Psoas muscle (tissue), 8 donors: ENCODE data around the gene UBL5. TPM values are rescaled to one million over a fixed set of nuclear protein-coding genes. Genes with fewer than 3 reads are reported as not detected.

ENCODE experiments used
- ATAC-seq, 4 donors: fragments of 200-7000 bp; cut with Tn5 transposase; one replicate each; pipeline ENCODE4 v1.9.1; 2020; ENCODE audit warnings: moderate library complexity in 3 of 4, mild to moderate bottlenecking in 2 of 4
- DNase-seq, 2 donors: peaks; one replicate each; pipeline ENCODE4 v3.0.0-alpha.2; 2020
- H3K27ac ChIP-seq: fragments of 200-600 bp; one replicate; pipeline ENCODE4 v1.8.0; 2022
- H3K27me3 ChIP-seq, 3 donors: fragments of 200-600 bp in 1 of 3; one replicate each; pipeline versions ENCODE4 v1.6.1 to v1.8.0; 2013 to 2022; ENCODE audit warnings: low read length in 2 of 3, mild to moderate bottlenecking in 2 of 3, moderate library complexity in 1 of 3; ENCODE audit not compliant: insufficient read depth in 3 of 3
- H3K36me3 ChIP-seq, 2 donors: fragments of 200-600 bp in 1 of 2; one replicate each; pipeline versions ENCODE4 v1.6.1 to v1.8.0; 2013 to 2022; ENCODE audit warnings: low read depth in 1 of 2, mild to moderate bottlenecking in 1 of 2, moderate library complexity in 1 of 2; ENCODE audit not compliant: insufficient read depth in 1 of 2
- H3K4me1 ChIP-seq: fragments of 200-600 bp; one replicate; pipeline ENCODE4 v1.8.0; 2022
- H3K4me3 ChIP-seq: fragments of 200-600 bp; one replicate; pipeline ENCODE4 v1.8.0; 2022; ENCODE audit warnings: mild to moderate bottlenecking
- H3K9me3 ChIP-seq: fragments of 200-600 bp; one replicate; pipeline ENCODE4 v1.8.0; 2022
- WGBS, 3 donors: extraction: QIAGEN DNeasy Blood & Tissue Kit; methylation state at CpG; one replicate each; pipeline versions ENCODE4 v1.1.6 to v1.1.7; 2013; 5-methylcytosine and 5-hydroxymethylcytosine counted together
- intact Hi-C, 2 donors: fragments of 100-400 bp; cut with DNase I; formaldehyde crosslinking; loops; one replicate each; pipeline versions ENCODE4 v1.11.0 to v1.14.2; 2022
- polyA plus RNA-seq, 3 donors: library from polyadenylated mRNA; stranded (reverse); fragments of 200-250 nt; gene quantifications; one replicate each; pipeline ENCODE4 v1.2.3, GENCODE V29; 2013
- total RNA-seq, 4 donors: library from RNA; stranded (reverse); fragmentation: NEBNext Ultra II Directional in 2 of 4; extraction: Animal tissue kit (Norgen Biotek cat#: 25700) in 2 of 4; gene quantifications; one replicate each; pipeline versions ENCODE4 v1.2.1 to v1.2.4, GENCODE V29; 2021 to 2023
- TF ChIP-seq, protein P1 (sequence below): fragments of 200-600 bp; IDR thresholded peaks from one replicate; pipeline ENCODE4 v1.8.0; 2022; ENCODE audit warnings: antibody characterized with exemption
- donor health status: healthy with polysubstance abuse.
- donor health status: DM: no; HTN: no; CAD: no; lungs with moderate emphysema.
- donor health status: Bipolar disorder and iron deficiency.
- donor health status: healthy.
- donor health status: DM: yes; HTN: yes; CAD: no.
- donor health status: DM: no; HTN: no; CAD: no.
- donor health status: DM: no; HTN: no; CAD: no.
- donor health status: DM: yes; HTN: yes; CAD: no.

UBL5 gene
- total and polyA plus RNA-seq, 7 donors: 262 to 659 (median 368) TPM

DNA sequence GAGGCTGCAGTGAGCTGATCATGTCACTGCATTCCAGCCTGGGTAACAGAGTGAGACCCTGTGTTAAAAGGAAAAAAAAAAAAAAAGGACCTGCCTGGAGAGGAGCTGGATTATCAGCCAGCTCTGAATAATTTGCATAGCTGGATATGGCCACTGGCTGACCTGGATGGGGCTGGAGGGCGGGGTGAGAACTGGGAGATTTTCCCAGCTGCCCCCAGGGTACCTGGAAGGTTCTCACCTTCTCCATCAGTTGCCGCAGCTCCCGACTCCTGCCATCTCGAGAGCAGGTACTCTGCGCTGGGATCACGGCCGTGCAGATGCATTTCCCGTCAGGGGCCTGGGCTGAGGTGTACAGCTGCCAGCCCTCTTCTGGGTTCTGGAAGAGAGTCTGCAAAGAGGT is 32.7 kb downstream of the UBL5 start:
- intact Hi-C loops: no loop called here
- no peak overlapping the region for H3K4me3 ChIP-seq
- H3K36me3 ChIP-seq: no peaks in the 10 kb centered on the region
- no peaks in the 10 kb centered on the region for H3K9me3 ChIP-seq
- TF ChIP-seq, protein P1, sequence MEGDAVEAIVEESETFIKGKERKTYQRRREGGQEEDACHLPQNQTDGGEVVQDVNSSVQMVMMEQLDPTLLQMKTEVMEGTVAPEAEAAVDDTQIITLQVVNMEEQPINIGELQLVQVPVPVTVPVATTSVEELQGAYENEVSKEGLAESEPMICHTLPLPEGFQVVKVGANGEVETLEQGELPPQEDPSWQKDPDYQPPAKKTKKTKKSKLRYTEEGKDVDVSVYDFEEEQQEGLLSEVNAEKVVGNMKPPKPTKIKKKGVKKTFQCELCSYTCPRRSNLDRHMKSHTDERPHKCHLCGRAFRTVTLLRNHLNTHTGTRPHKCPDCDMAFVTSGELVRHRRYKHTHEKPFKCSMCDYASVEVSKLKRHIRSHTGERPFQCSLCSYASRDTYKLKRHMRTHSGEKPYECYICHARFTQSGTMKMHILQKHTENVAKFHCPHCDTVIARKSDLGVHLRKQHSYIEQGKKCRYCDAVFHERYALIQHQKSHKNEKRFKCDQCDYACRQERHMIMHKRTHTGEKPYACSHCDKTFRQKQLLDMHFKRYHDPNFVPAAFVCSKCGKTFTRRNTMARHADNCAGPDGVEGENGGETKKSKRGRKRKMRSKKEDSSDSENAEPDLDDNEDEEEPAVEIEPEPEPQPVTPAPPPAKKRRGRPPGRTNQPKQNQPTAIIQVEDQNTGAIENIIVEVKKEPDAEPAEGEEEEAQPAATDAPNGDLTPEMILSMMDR: no peak
- H3K4me1 ChIP-seq: no peaks in the 10 kb centered on the region
- no peak overlapping the region for H3K27ac ChIP-seq
- DNase-seq: no peak
- H3K27me3 ChIP-seq: no peaks in the 10 kb centered on the region
- no peak for ATAC-seq
- 78 to 91% (median 86%) methylated on average over 8 of the region's 8 CpGs for WGBS, 3 donors

DNA sequence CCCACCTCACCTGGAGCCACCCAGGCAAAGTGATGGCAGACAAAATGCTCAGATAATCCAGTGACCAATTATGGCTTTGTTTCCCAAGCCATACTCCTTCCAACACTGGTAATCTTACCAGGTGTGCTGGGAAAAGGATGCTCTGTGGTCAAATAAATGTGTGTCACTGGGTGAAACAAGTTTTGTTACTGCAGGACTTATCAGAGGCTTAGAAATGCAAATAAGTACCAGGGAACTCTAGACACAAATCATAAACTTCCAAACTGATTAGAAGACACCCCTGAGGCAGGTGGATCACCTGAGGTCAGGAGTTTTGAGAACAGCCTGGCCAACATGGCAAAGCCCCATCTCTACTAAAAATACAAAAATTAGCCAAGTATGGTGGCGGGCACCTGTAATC is 33.8 kb downstream of the UBL5 start:
- Histone ChIP-seq H3K9me3 (no peaks in the 10 kb centered on the region), H3K4me3 (no peak overlapping the region), H3K4me1 (no peaks in the 10 kb centered on the region), H3K27ac (no peak overlapping the region), H3K27me3 (no peaks in the 10 kb centered on the region), H3K36me3 (no peaks in the 10 kb centered on the region)
- DNase-seq (no peak), ATAC-seq (no peak)
- intact Hi-C loops: no loop called here
- TF ChIP-seq, protein P1: no peak
- 90 to 100% (median 98%) methylated on average over 1 of the region's 1 CpG for WGBS, 3 donors

DNA sequence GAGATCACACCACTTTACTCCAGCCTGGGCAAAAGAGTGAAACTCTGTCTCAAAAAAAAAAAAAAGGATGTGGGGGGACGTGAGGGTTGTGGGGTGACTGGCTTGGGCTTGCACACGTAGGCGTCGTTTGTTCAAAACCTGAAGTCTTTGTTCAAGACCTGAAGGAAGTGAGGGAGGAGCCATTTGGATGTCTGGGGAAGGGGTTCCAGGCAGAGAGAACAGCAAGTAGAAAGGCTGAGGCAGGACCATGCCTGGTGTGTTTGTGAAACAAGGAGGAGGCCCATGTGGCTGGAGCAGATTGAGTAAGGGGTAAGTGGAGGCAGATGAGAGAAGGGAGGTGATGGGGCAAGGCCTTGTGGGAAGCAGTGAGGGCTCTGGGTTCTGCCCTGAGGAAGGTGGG is 35.2 kb downstream of the UBL5 start:
- ATAC-seq (no peak), DNase-seq (no peak)
- TF ChIP-seq, protein P1: no peak
- Histone ChIP-seq H3K9me3 (no peaks in the 10 kb centered on the region), H3K4me3 (no peak overlapping the region), H3K27ac (no peak overlapping the region), H3K36me3 (no peaks in the 10 kb centered on the region), H3K27me3 (no peaks in the 10 kb centered on the region), H3K4me1 (no peaks in the 10 kb centered on the region)
- WGBS, 3 donors: 63 to 78% (median 66%) methylated on average over 3 to 4 of the region's 4 CpGs
- intact Hi-C loops: no loop called here

DNA sequence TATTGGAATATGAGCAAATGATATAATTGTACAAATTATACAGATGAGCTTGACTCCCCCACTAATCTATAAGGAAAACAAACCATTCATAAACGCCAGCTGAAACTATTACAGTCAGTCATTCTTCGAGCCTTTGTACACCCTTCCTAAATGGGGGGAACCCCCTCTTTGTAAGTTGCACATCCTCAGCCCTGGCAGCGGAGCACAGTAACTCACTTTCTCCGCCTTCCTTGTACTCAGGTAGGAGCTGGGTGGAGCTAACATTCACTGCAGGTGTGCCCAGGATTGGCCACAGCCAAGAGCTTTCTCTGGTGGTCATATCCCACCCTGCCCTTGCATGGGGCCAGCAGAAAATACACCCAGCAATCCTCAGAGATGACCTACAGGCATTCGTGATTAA is 36.0 kb downstream of the UBL5 start:
- TF ChIP-seq, protein P1: no peak
- H3K27ac ChIP-seq: no peak overlapping the region
- intact Hi-C loops: no loop called here
- DNase-seq: no peak
- no peaks in the 10 kb centered on the region for H3K27me3 ChIP-seq
- H3K36me3 ChIP-seq: no peaks in the 10 kb centered on the region
- H3K4me3 ChIP-seq: no peak overlapping the region
- 88 to 94% (median 89%) methylated on average over 5 of the region's 5 CpGs for WGBS, 3 donors
- H3K9me3 ChIP-seq: no peaks in the 10 kb centered on the region
- no peaks in the 10 kb centered on the region for H3K4me1 ChIP-seq
- no peak for ATAC-seq

DNA sequence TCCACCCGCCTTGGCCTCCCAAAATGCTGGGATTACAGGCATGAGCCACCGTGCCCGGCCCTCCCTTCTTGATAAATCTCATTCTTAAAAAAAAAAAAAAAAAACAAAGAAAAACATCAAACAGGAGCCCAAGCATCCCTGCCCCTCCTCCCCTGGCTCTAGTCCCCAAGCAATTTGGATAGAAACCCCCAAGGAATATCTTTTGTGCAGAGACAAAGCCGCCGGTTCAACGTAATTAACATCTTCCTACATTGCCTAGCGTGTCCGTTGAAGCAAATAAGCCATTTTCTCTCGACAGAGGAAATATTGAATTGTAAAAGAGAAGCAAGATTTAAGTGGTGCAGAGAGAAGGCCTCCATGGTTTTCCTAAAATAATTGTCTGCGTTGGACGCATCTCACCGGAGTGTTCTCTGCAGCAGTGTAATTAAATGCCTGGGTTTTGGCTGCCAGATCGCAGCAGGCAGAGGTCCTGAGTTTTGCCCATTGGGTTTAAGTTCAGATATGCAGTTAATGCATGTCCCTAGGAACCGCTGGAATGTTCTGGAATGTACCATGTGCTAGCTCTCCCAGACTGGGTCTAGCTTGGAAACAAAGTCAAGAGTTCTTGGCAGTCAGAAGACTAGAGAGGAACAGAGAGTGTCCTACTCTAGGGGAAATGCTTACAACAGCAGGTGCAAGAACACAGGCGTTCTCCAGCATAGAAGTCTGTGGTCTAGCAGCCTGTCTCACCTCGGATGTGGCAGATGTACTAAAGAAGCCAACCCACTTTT is 38.2 kb downstream of the UBL5 start:
- Histone ChIP-seq H3K27ac (no peak overlapping the region), H3K4me1 (no peaks in the 10 kb centered on the region), H3K4me3 (no peak overlapping the region), H3K9me3 (no peaks in the 10 kb centered on the region), H3K27me3 (no peaks in the 10 kb centered on the region), H3K36me3 (no peaks in the 10 kb centered on the region)
- DNase-seq (no peak), ATAC-seq (no peak)
- TF ChIP-seq, protein P1: no peak
- intact Hi-C loops: no loop called here
- WGBS, 3 donors: 29 to 35% (median 34%) methylated on average over 16 of the region's 16 CpGs
